Right renal pelvis (tissue), 4 donors: Measurements from ENCODE around the gene AMBP. TPM values are rescaled to one million over a fixed set of nuclear protein-coding genes. Genes with fewer than 3 reads are reported as not detected.

Source experiments
- DNase-seq, 4 donors: peaks; one replicate each; pipeline ENCODE4 v3.0.0-alpha.2; 2013; ENCODE audit warnings: low read depth in 4 of 4, low spot score in 3 of 4, missing footprints in 1 of 4
- polyA plus RNA-seq, 4 donors: library from polyadenylated mRNA; unstranded; fragments of 120-200 nt; gene quantifications; one replicate each; pipeline ENCODE4 v1.2.1, GENCODE V29; 2013; ENCODE audit not compliant: insufficient read length in 4 of 4

Gene AMBP
- 1 to 10 TPM; 1.2 to 2.2 (median 2.0) TPM for polyA plus RNA-seq

- no peak for DNase-seq
These were observed at the start of gene AMBP for GRCh38 chr9:114078021-114078780. AMBP (minus strand) TSS chr9:114078300; CDS start chr9:114078209, 91 bp downstream.

- no peak for DNase-seq
These were observed 48.4 kb upstream of the AMBP start for GRCh38 chr9:114126247-114127060.

- no peak for DNase-seq
These were observed 47.4 kb upstream of the AMBP start for GRCh38 chr9:114125476-114126013.

GRCh38 chr9:114124666-114125475, 46.8 kb upstream of the AMBP start:
- no peak for DNase-seq

- no peak for DNase-seq
These were observed 46.0 kb upstream of the AMBP start for GRCh38 chr9:114124138-114124537.

- no peak for DNase-seq
These were observed 45.2 kb upstream of the AMBP start for GRCh38 chr9:114123031-114123977.

GRCh38 chr9:114122136-114123027, 44.3 kb upstream of the AMBP start:
- no peak for DNase-seq

- no peak for DNase-seq
These were observed 43.4 kb upstream of the AMBP start for GRCh38 chr9:114121227-114122135.

- DNase-seq, result no peak
These were observed 42.3 kb upstream of the AMBP start for GRCh38 chr9:114120192-114121014.

- DNase-seq, result no peak
These were observed 41.4 kb upstream of the AMBP start for GRCh38 chr9:114119242-114120191.

- DNase-seq, result no peak
These were observed 40.1 kb upstream of the AMBP start for GRCh38 chr9:114117996-114118830.

GRCh38 chr9:114117614-114117995, 39.5 kb upstream of the AMBP start:
- no peak for DNase-seq

- no peak for DNase-seq
These were observed 38.1 kb upstream of the AMBP start for GRCh38 chr9:114116126-114116747.

GRCh38 chr9:114115654-114116125, 37.6 kb upstream of the AMBP start:
- DNase-seq, result no peak
